Activated T-cell treated with anti-CD3 and anti-CD28 coated beads for 24 hours (primary cell): ENCODE data around the gene GABRA5.
"Not testable (repeated sequence)": the region's sequence is repeated elsewhere in the genome, so short reads cannot be mapped to it uniquely, and the experiment has no call there.

Experiments used
- DNase-seq: peaks from one replicate; pipeline ENCODE4 v3.0.0-alpha.2; 2020; ENCODE audit warnings: low read depth

Gene GABRA5

GRCh38 chr15:26866298-26867199 is at the start of gene GABRA5:
TSS of gene GABRA5 (plus strand) at chr15:26867062. CDS start at chr15:26869249, 2,187 bp downstream.
- no peak for DNase-seq

- DNase-seq = not testable (repeated sequence)
Observed at GRCh38 chr15:26831191-26831590, 35.7 kb upstream of the GABRA5 start.

GRCh38 chr15:26831951-26832350 is 34.9 kb upstream of the GABRA5 start:
- no peak for DNase-seq

GRCh38 chr15:26838742-26839460 is 28.0 kb upstream of the GABRA5 start:
- no peak for DNase-seq

- no peak for DNase-seq
Observed at GRCh38 chr15:26841514-26841913, 25.3 kb upstream of the GABRA5 start.

GRCh38 chr15:26841941-26842340 is 24.9 kb upstream of the GABRA5 start:
- DNase-seq = no peak

- no peak for DNase-seq
Observed at GRCh38 chr15:26842391-26842790, 24.5 kb upstream of the GABRA5 start.

- DNase-seq = no peak
Observed at GRCh38 chr15:26844901-26845300, 22.0 kb upstream of the GABRA5 start.

- DNase-seq = no peak
Observed at GRCh38 chr15:26848498-26848897, 18.4 kb upstream of the GABRA5 start.

- DNase-seq = no peak
Observed at GRCh38 chr15:26850161-26850560, 16.7 kb upstream of the GABRA5 start.

GRCh38 chr15:26852980-26853379 is 13.9 kb upstream of the GABRA5 start:
- no peak for DNase-seq

GRCh38 chr15:26854435-26854834 is 12.4 kb upstream of the GABRA5 start:
- no peak for DNase-seq

GRCh38 chr15:26864664-26865191 is 2.1 kb upstream of the GABRA5 start:
- no peak for DNase-seq

GRCh38 chr15:26867200-26868007 is 542 bp downstream of the GABRA5 start:
- DNase-seq = no peak

GRCh38 chr15:26868029-26868685 is 1.3 kb downstream of the GABRA5 start:
- no peak for DNase-seq

GRCh38 chr15:26869628-26870027 is 2.8 kb downstream of the GABRA5 start:
- DNase-seq = no peak

- DNase-seq = no peak
Observed at GRCh38 chr15:26870346-26870745, 3.5 kb downstream of the GABRA5 start.

GRCh38 chr15:26872206-26872605 is 5.3 kb downstream of the GABRA5 start:
- no peak for DNase-seq

GRCh38 chr15:26873846-26874245 is 7.0 kb downstream of the GABRA5 start:
- no peak for DNase-seq

- DNase-seq = no peak
Observed at GRCh38 chr15:26874774-26875475, 8.1 kb downstream of the GABRA5 start.

- DNase-seq = no peak
Observed at GRCh38 chr15:26875476-26875850, 8.6 kb downstream of the GABRA5 start.
